Progenitor cell of endocrine pancreas (in vitro differentiated cells): Measurements from ENCODE around the gene CNTN6. TPM values are rescaled to one million over a fixed set of nuclear protein-coding genes. Genes with fewer than 3 reads are reported as not detected.

Experiments used
- DNase-seq: peaks from one replicate; pipeline ENCODE4 v3.0.0; 2021; ENCODE audit warnings: low spot score; ENCODE audit not compliant: unreplicated experiment
- H3K27ac Mint-ChIP-seq: 2 replicates; pipeline ENCODE4 v1.8.0; 2021; ENCODE audit warnings: mild to moderate bottlenecking, moderate library complexity, mixed read lengths
- H3K27me3 Mint-ChIP-seq: 2 replicates; pipeline ENCODE4 v1.8.0; 2021; ENCODE audit warnings: mixed read lengths
- H3K36me3 Mint-ChIP-seq: 2 replicates; pipeline ENCODE4 v1.8.0; 2022; ENCODE audit warnings: mixed read lengths; ENCODE audit not compliant: insufficient read depth
- H3K4me1 Mint-ChIP-seq: 2 replicates; pipeline ENCODE4 v1.8.0; 2021; ENCODE audit warnings: low read depth, mixed read lengths
- H3K4me3 Mint-ChIP-seq: 2 replicates; pipeline ENCODE4 v1.8.0; 2021; ENCODE audit warnings: low read depth, mild to moderate bottlenecking, moderate library complexity, mixed read lengths
- H3K9me3 Mint-ChIP-seq: 2 replicates; pipeline ENCODE4 v1.8.0; 2021; ENCODE audit warnings: low read depth, mixed read lengths
- CTCF ChIP-seq: fragments of 200-600 bp; sonication (generic); IDR thresholded peaks from one replicate; pipeline ENCODE4 v1.5.0; 2021; ENCODE audit warnings: antibody characterized with exemption, mild to moderate bottlenecking; ENCODE audit not compliant: unreplicated experiment
- total RNA-seq: library from RNA; stranded (reverse); gene quantifications from 2 replicates; pipeline ENCODE4 v1.2.1, GENCODE V29; 2021

Gene CNTN6
- total RNA-seq, 1 donor from 2014 or later = 0.17 TPM

- TF ChIP-seq CTCF = no peak
- Mint-ChIP-seq H3K36me3 (no peaks in the 10 kb centered on the region), H3K9me3 (peaks cover 6% of the 10 kb centered on the region), H3K27ac (no peak overlapping the region), H3K4me3 (no peak overlapping the region), H3K4me1 (no peaks in the 10 kb centered on the region), H3K27me3 (no peaks in the 10 kb centered on the region)
- DNase-seq = no peak
Observed at GRCh38 chr3:1272546-1273265, 179.9 kb downstream of the CNTN6 start.

DNA sequence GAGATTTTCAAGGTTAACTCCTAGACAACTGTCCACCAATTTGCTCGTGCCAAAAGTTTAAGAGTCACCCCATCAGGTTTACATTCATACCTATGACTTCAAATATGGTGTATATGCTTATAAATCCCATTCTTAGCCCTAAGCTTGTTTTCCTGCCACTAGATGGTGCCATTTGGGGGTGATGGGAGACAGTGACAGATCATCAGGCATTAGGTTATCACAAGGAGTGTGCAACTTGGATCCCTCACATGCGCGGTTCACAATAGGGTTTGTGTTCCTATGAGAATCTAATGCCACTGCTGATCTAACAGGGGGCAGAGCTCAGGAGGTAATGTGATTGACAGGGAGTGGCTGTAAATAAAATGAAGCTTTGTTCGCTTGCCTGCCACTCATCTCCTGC, 182.7 kb downstream of the CNTN6 start:
- Mint-ChIP-seq H3K4me1 (no peaks in the 10 kb centered on the region), H3K27me3 (no peaks in the 10 kb centered on the region), H3K4me3 (no peak overlapping the region), H3K36me3 (no peaks in the 10 kb centered on the region), H3K9me3 (peaks cover 6% of the 10 kb centered on the region), H3K27ac (no peak overlapping the region)
- DNase-seq = no peak
- TF ChIP-seq CTCF = peak; percentile 29

- no peaks in the 10 kb centered on the region for H3K36me3 Mint-ChIP-seq
- no peak for DNase-seq
- H3K4me3 Mint-ChIP-seq = no peak overlapping the region
- TF ChIP-seq CTCF = no peak
- H3K27me3 Mint-ChIP-seq = no peaks in the 10 kb centered on the region
- H3K27ac Mint-ChIP-seq = no peak overlapping the region
- no peaks in the 10 kb centered on the region for H3K4me1 Mint-ChIP-seq
- H3K9me3 Mint-ChIP-seq = peaks cover 3% of the 10 kb centered on the region
Observed at GRCh38 chr3:1287815-1288214, 195.0 kb downstream of the CNTN6 start.

DNA sequence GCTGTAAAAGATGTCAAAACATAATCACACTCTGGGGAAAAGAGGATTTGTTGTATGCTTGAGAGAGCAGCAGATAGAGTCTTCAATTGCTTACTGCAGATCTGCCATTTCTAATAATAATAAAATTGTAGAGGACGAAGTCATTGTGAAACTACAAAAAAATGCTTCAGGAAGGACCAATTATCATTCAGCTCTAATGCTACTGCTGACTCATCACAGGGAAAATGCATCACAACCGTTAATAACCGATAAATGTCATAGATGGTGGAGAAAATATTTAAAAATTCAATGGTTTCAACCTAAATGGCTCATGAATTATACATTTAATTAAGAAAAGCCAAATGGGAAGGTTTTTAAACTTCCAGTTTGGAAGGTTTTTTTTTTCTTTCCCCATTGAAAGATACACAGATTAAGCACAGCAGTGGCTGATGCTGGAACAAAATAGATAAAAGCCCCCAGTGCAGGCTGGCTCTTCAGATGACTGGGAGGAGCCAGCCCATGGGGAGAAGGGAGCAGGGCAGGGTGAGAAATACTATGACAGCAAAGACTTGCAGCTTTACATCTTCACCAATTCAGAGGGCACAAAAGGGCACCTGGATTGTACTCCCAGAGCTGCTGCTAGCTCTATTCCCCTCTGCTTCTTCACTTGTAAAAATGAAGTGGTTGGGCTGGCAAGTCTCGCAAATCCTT, 196.1 kb downstream of the CNTN6 start:
- TF ChIP-seq CTCF = no peak
- Mint-ChIP-seq H3K4me1 (no peaks in the 10 kb centered on the region), H3K4me3 (no peak overlapping the region), H3K27ac (no peak overlapping the region), H3K36me3 (no peaks in the 10 kb centered on the region), H3K9me3 (peaks cover 3% of the 10 kb centered on the region), H3K27me3 (no peaks in the 10 kb centered on the region)
- DNase-seq = no peak

DNA sequence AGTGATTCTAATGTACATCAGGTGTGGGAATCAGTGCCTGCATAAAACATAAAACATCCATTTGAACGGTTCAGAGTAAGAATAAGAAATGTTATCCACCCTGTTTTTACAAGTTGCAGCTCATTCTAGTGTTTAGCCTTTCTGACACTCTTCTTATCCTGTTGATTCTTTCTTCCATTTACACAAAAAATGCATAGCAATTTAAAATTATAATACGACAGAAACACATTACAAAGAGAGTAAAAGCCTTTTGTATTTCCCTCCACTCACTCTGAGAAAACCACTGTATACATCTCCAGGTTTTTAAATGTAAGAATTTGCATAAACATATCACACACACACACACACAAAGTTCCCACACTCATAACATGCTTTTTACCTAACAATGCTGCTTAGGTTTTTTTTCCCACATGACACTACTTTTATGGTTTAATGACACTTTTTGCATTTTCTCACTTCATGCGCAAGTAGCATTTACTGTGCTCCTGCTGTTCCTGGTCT, 199.8 kb downstream of the CNTN6 start:
- TF ChIP-seq CTCF = no peak
- H3K4me3 Mint-ChIP-seq = no peak overlapping the region
- no peak for DNase-seq
- H3K4me1 Mint-ChIP-seq = no peaks in the 10 kb centered on the region
- no peak overlapping the region for H3K27ac Mint-ChIP-seq
- no peaks in the 10 kb centered on the region for H3K36me3 Mint-ChIP-seq
- H3K27me3 Mint-ChIP-seq = no peaks in the 10 kb centered on the region
- peaks cover 3% of the 10 kb centered on the region for H3K9me3 Mint-ChIP-seq
